ENCODE measurements around the gene TPBG.

The TPBG gene

GRCh38 chr6:82408952-82409431 is 45.4 kb downstream of the TPBG start:
- POLR2A ChIA-PET: no interaction called here
- no peak overlapping the region for H3K27ac ChIP-seq (ENCODE audit: extremely low read depth, low read depth, low read length)

DNA sequence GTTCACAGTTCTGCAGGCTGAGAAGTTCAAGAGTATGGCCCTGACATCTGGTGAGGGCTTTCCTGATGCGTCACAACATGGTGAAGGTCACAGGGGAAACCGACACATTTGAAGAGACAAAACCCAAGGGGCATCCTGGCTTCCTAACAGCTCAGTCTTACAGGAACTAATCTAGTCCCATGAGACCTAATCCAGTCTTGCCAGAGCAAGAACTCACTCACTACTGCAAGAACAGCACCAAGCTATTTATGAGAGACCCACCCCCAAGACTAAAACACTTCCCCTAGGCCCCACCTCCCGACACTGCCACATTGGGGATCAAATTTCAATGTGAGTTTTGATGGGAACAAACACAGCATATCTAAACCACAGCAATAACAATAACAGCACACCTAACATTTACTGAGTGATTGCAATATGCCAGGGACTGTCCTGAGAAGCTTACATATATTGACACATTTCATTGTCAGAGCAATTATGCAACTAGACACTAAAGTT is 46.6 kb downstream of the TPBG start:
- POLR2A ChIA-PET: no interaction called here
- H3K4me1 ChIP-seq (ENCODE audit: control insufficient read depth, insufficient read depth, low read length): 0 out of 2 replicates have a peak, but pooled peaks cover 3% of the 10 kb centered on the region
- H3K4me3 ChIP-seq (ENCODE audit: low read depth, low read length): no peak overlapping the region
- H3K27ac ChIP-seq (ENCODE audit: extremely low read depth, low read depth, low read length): no peak overlapping the region
- no peaks in the 10 kb centered on the region for H3K36me3 ChIP-seq (ENCODE audit: control insufficient read depth in 2 of 2, insufficient read depth in 1 of 2, low read length in 2 of 2)
- CTCF ChIA-PET: interaction anchor here (0.6 kb wide), 1 partner anchor 809 kb away, joined by 5 read pairs; no protein-coding TSS in a partner anchor
- H3K9me3 ChIP-seq (ENCODE audit: control insufficient read depth, insufficient read depth, low read depth, low read length): no peaks in the 10 kb centered on the region
- TF ChIP-seq KLF10 (tag by site-specific recombination; IDR thresholded peaks at IDR 0.05): no peak
- no peak for TF ChIP-seq YY1 (tag by site-specific recombination; IDR thresholded peaks at IDR 0.05)
- TF ChIP-seq PRDM10 (tag by site-specific recombination; IDR thresholded peaks at IDR 0.05): peak; percentile 88
- no peak for TF ChIP-seq ZNF555 (tag by site-specific recombination; conservative IDR thresholded peaks at IDR 0.05)
- no peak for TF ChIP-seq ZNF610 (tag by site-specific recombination; IDR thresholded peaks at IDR 0.05; ENCODE audit: borderline replicate concordance)
- no peak for TF ChIP-seq SCRT2 (tag by site-specific recombination; IDR thresholded peaks at IDR 0.05)
- TF ChIP-seq SP7 (tag by site-specific recombination; IDR thresholded peaks at IDR 0.05): peak; percentile 28; the same call in 1 of the 2 replicates
- no peak for TF ChIP-seq ZSCAN16 (tag by site-specific recombination; IDR thresholded peaks at IDR 0.05)
- peak; percentile 71; the same call in 1 of the 2 replicates for TF ChIP-seq MZF1 (tag by site-specific recombination; IDR thresholded peaks at IDR 0.05; ENCODE audit: borderline replicate concordance)
- TF ChIP-seq, protein P1, sequence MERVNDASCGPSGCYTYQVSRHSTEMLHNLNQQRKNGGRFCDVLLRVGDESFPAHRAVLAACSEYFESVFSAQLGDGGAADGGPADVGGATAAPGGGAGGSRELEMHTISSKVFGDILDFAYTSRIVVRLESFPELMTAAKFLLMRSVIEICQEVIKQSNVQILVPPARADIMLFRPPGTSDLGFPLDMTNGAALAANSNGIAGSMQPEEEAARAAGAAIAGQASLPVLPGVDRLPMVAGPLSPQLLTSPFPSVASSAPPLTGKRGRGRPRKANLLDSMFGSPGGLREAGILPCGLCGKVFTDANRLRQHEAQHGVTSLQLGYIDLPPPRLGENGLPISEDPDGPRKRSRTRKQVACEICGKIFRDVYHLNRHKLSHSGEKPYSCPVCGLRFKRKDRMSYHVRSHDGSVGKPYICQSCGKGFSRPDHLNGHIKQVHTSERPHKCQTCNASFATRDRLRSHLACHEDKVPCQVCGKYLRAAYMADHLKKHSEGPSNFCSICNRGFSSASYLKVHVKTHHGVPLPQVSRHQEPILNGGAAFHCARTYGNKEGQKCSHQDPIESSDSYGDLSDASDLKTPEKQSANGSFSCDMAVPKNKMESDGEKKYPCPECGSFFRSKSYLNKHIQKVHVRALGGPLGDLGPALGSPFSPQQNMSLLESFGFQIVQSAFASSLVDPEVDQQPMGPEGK (tag by site-specific recombination; IDR thresholded peaks at IDR 0.05): peak; percentile 72
- TF ChIP-seq, protein P2, sequence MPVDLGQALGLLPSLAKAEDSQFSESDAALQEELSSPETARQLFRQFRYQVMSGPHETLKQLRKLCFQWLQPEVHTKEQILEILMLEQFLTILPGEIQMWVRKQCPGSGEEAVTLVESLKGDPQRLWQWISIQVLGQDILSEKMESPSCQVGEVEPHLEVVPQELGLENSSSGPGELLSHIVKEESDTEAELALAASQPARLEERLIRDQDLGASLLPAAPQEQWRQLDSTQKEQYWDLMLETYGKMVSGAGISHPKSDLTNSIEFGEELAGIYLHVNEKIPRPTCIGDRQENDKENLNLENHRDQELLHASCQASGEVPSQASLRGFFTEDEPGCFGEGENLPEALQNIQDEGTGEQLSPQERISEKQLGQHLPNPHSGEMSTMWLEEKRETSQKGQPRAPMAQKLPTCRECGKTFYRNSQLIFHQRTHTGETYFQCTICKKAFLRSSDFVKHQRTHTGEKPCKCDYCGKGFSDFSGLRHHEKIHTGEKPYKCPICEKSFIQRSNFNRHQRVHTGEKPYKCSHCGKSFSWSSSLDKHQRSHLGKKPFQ (tag by site-specific recombination; IDR thresholded peaks at IDR 0.05): no peak
- TF ChIP-seq ZNF768 (tag by site-specific recombination; IDR thresholded peaks at IDR 0.05): no peak
- no peak for TF ChIP-seq TCF7L2 (IDR thresholded peaks at IDR 0.05; ENCODE audit: borderline replicate concordance, low read depth, low read length)
- TF ChIP-seq ZNF274 (IDR thresholded peaks at IDR 0.05; ENCODE audit: low read length): no peak
- no peak for TF ChIP-seq ZNF274 (tag by site-specific recombination; IDR thresholded peaks at IDR 0.05; ENCODE audit: borderline replicate concordance)
- TF ChIP-seq ZEB2 (tag by site-specific recombination; IDR thresholded peaks at IDR 0.05): no peak
- TF ChIP-seq, protein P3, sequence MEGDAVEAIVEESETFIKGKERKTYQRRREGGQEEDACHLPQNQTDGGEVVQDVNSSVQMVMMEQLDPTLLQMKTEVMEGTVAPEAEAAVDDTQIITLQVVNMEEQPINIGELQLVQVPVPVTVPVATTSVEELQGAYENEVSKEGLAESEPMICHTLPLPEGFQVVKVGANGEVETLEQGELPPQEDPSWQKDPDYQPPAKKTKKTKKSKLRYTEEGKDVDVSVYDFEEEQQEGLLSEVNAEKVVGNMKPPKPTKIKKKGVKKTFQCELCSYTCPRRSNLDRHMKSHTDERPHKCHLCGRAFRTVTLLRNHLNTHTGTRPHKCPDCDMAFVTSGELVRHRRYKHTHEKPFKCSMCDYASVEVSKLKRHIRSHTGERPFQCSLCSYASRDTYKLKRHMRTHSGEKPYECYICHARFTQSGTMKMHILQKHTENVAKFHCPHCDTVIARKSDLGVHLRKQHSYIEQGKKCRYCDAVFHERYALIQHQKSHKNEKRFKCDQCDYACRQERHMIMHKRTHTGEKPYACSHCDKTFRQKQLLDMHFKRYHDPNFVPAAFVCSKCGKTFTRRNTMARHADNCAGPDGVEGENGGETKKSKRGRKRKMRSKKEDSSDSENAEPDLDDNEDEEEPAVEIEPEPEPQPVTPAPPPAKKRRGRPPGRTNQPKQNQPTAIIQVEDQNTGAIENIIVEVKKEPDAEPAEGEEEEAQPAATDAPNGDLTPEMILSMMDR (tag by site-specific recombination; IDR thresholded peaks at IDR 0.05): no peak
- TF ChIP-seq ZNF529 (tag by site-specific recombination; IDR thresholded peaks at IDR 0.05; ENCODE audit: insufficient replicate concordance): no peak
- no peak for TF ChIP-seq ZNF324 (tag by site-specific recombination; IDR thresholded peaks at IDR 0.05)
- no peak for TF ChIP-seq WT1 (tag by site-specific recombination; IDR thresholded peaks at IDR 0.05)

More at GRCh38 chr6:82408952-82409431, 45.4 kb downstream of the TPBG start:
- Histone ChIP-seq H3K9me3 (ENCODE audit: control insufficient read depth, insufficient read depth, low read depth, low read length) (no peaks in the 10 kb centered on the region), H3K4me3 (ENCODE audit: low read depth, low read length) (no peak overlapping the region), H3K36me3 (ENCODE audit: control insufficient read depth in 2 of 2, insufficient read depth in 1 of 2, low read length in 2 of 2) (no peaks in the 10 kb centered on the region), H3K4me1 (ENCODE audit: control insufficient read depth, insufficient read depth, low read length) (0 out of 2 replicates have a peak, but pooled peaks cover 3% of the 10 kb centered on the region)
- CTCF ChIA-PET: interaction anchor here (0.6 kb wide), 1 partner anchor 139 kb away, joined by 3 read pairs; no protein-coding TSS in a partner anchor
- no peak for TF ChIP-seq ZNF366 (tag by site-specific recombination; conservative IDR thresholded peaks at IDR 0.05)
- no peak for TF ChIP-seq TRIM28 (IDR thresholded peaks at IDR 0.05; ENCODE audit: borderline replicate concordance, low read length)
- TF ChIP-seq ZNF513 (tag by site-specific recombination; IDR thresholded peaks at IDR 0.05): no peak
- TF ChIP-seq ZNF555 (tag by site-specific recombination; conservative IDR thresholded peaks at IDR 0.05): no peak
- no peak for TF ChIP-seq ZNF548 (tag by site-specific recombination; IDR thresholded peaks at IDR 0.05)

Measured in HEK293 (cell line).